A673 (cell line): ENCODE results near the gene AFF2. TPM values are rescaled to one million over a fixed set of nuclear protein-coding genes. Genes with fewer than 3 reads are reported as not detected.

Source experiments
- BruUV-seq: library from RNA; stranded (reverse); fragments of 400-500 nt; replicated peaks from 2 replicates; lab custom pipeline; 2021; lab: Mats Ljungman, UMichigan
- CTCF ChIA-PET: fragments of 300-600 bp; sonication (Branson Sonifier 250); formaldehyde crosslinking; loops from one replicate; lab custom pipeline; 2022; ENCODE audit warnings: antibody characterized with exemption; lab: Charles Lee
- POLR2A ChIA-PET: fragments of 300-600 bp; sonication (Branson Sonifier 250); formaldehyde crosslinking; loops from one replicate; lab custom pipeline; 2022; ENCODE audit warnings: antibody characterized with exemption; ENCODE audit not compliant: low non-redundant PET; lab: Charles Lee
- DNase-seq: peaks from one replicate; pipeline ENCODE4 v3.0.0-alpha.2; 2015; ENCODE audit warnings: low spot score
- H3K27ac ChIP-seq: fragments of 200-600 bp; sonication (generic); 2 replicates; pipeline ENCODE4 v1.5.1; 2016; ENCODE audit warnings: mixed run types, low read depth, mild to moderate bottlenecking, mixed read lengths, antibody characterized with exemption, low read length; ENCODE audit not compliant: poor library complexity, severe bottlenecking
- H3K27me3 ChIP-seq: fragments of 200-600 bp; sonication (generic); replicated peaks from 2 replicates; pipeline ENCODE4 v1.6.1; 2017; ENCODE audit warnings: mixed run types, low read depth, mild to moderate bottlenecking, mixed read lengths, antibody characterized with exemption, low read length; ENCODE audit not compliant: insufficient read depth, poor library complexity
- H3K36me3 ChIP-seq: fragments of 200-600 bp; sonication (generic); 2 replicates; pipeline ENCODE4 v1.6.1; 2016; ENCODE audit warnings: mixed run types, mild to moderate bottlenecking, mixed read lengths, antibody characterized with exemption, low read length; ENCODE audit not compliant: insufficient read depth, poor library complexity, severe bottlenecking
- H3K4me1 ChIP-seq: fragments of 200-600 bp; sonication (generic); 2 replicates; pipeline ENCODE4 v1.6.1; 2017; ENCODE audit warnings: mixed run types, mild to moderate bottlenecking, mixed read lengths, antibody characterized with exemption, low read length; ENCODE audit not compliant: insufficient read depth, poor library complexity, severe bottlenecking
- H3K4me3 ChIP-seq: fragments of 200-600 bp; sonication (generic); 2 replicates; pipeline ENCODE4 v1.5.1; 2016; ENCODE audit warnings: low read depth, mixed run types, mild to moderate bottlenecking, mixed read lengths, low read length; ENCODE audit not compliant: poor library complexity, severe bottlenecking
- H3K9me3 ChIP-seq: fragments of 200-600 bp; sonication (generic); 2 replicates; pipeline ENCODE4 v1.6.1; 2016; ENCODE audit warnings: mixed run types, low read depth, mild to moderate bottlenecking, mixed read lengths, antibody characterized with exemption, low read length; ENCODE audit not compliant: poor library complexity, severe bottlenecking
- EZH2 ChIP-seq: fragments of 200-600 bp; sonication (generic); IDR thresholded peaks from 2 replicates; pipeline ENCODE4 v1.6.1; 2017; ENCODE audit warnings: borderline replicate concordance, low read depth, mild to moderate bottlenecking, mixed read lengths, antibody characterized with exemption, low read length; ENCODE audit not compliant: poor library complexity, severe bottlenecking
- intact Hi-C: fragments of 100-400 bp; cut with micrococcal nuclease; formaldehyde crosslinking; loops from one replicate; pipeline ENCODE4 v1.10.0; 2022; ENCODE audit not compliant: unreplicated experiment
- total RNA-seq: library from RNA; stranded (reverse); gene quantifications from 2 replicates; pipeline ENCODE4 v1.2.3, GENCODE V29; 2021
- TF ChIP-seq, protein P1 (sequence below): fragments of 300-800, 200-600 bp; sonication (generic); conservative IDR thresholded peaks from 2 replicates; pipeline ENCODE4 v1.5.1; 2017; ENCODE audit warnings: low read depth, mild to moderate bottlenecking, antibody characterized with exemption, low read length, moderate library complexity, mixed read lengths

Gene AFF2
- total RNA-seq, 1 experiment from 2014 or later, result not detected

GRCh38 chrX:148576396-148576795, 76.0 kb downstream of the AFF2 start:
- H3K27me3 ChIP-seq, result no peaks in the 10 kb centered on the region
- no peaks in the 10 kb centered on the region for H3K4me1 ChIP-seq
- no peak overlapping the region for H3K27ac ChIP-seq
- intact Hi-C loops, result no loop called here
- TF ChIP-seq, protein P1, sequence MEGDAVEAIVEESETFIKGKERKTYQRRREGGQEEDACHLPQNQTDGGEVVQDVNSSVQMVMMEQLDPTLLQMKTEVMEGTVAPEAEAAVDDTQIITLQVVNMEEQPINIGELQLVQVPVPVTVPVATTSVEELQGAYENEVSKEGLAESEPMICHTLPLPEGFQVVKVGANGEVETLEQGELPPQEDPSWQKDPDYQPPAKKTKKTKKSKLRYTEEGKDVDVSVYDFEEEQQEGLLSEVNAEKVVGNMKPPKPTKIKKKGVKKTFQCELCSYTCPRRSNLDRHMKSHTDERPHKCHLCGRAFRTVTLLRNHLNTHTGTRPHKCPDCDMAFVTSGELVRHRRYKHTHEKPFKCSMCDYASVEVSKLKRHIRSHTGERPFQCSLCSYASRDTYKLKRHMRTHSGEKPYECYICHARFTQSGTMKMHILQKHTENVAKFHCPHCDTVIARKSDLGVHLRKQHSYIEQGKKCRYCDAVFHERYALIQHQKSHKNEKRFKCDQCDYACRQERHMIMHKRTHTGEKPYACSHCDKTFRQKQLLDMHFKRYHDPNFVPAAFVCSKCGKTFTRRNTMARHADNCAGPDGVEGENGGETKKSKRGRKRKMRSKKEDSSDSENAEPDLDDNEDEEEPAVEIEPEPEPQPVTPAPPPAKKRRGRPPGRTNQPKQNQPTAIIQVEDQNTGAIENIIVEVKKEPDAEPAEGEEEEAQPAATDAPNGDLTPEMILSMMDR, result no peak
- no peaks in the 10 kb centered on the region for H3K36me3 ChIP-seq
- no peak overlapping the region for H3K4me3 ChIP-seq
- no TSS peak for BruUV-seq
- peaks cover 5% of the 10 kb centered on the region for H3K9me3 ChIP-seq
- ChIA-PET CTCF (no interaction called here), POLR2A (no interaction called here)
- no peak for DNase-seq

DNA sequence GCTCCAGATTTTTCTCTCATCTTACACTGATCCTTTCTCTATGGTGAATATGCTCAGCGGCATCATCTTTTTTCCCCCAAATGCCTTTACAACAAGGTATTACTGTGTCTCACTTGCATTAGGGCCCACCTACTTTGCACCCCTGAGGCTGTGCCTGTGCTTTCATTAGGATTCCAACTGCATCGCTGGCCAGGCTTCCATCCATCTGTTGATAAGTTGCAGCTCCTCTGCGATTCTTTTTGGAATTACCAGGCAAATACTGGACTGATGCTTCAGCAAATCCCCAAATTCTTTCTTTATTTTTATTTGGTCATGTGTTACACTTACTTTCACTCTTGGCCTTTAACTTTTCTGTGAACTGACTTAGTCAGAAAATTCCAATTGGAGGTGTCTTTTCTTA, 77.3 kb downstream of the AFF2 start:
- H3K27me3 ChIP-seq, result no peaks in the 10 kb centered on the region
- H3K9me3 ChIP-seq, result peaks cover 7% of the 10 kb centered on the region
- H3K36me3 ChIP-seq, result no peaks in the 10 kb centered on the region
- no peak overlapping the region for H3K27ac ChIP-seq
- POLR2A ChIA-PET, result no interaction called here
- DNase-seq, result no peak
- CTCF ChIA-PET, result no interaction called here
- TF ChIP-seq EZH2, result no peak
- TF ChIP-seq, protein P1, result no peak
- no peak overlapping the region for H3K4me3 ChIP-seq
- no peaks in the 10 kb centered on the region for H3K4me1 ChIP-seq
- intact Hi-C loops, result no loop called here
- BruUV-seq, result no TSS peak

- ChIA-PET CTCF (no interaction called here), POLR2A (no interaction called here)
- no peaks in the 10 kb centered on the region for H3K4me1 ChIP-seq
- intact Hi-C loops, result no loop called here
- H3K36me3 ChIP-seq, result no peaks in the 10 kb centered on the region
- no peak for DNase-seq
- H3K27ac ChIP-seq, result no peak overlapping the region
- no peak overlapping the region for H3K4me3 ChIP-seq
- BruUV-seq, result no TSS peak
- H3K27me3 ChIP-seq, result no peaks in the 10 kb centered on the region
- H3K9me3 ChIP-seq, result peaks cover 10% of the 10 kb centered on the region
- TF ChIP-seq, protein P1, result no peak
- TF ChIP-seq EZH2, result no peak
Measured at GRCh38 chrX:148580016-148580415, 79.6 kb downstream of the AFF2 start.
